Renal cortex interstitium (tissue), 11 donors: Measurements from ENCODE around the gene AGFG2. TPM values are rescaled to one million over a fixed set of nuclear protein-coding genes. Genes with fewer than 3 reads are reported as not detected.
"Not testable (repeated sequence)": the region's sequence is repeated elsewhere in the genome, so short reads cannot be mapped to it uniquely, and the experiment has no call there.

Experiments used
- DNase-seq, 11 donors: peaks; one replicate each; pipeline ENCODE4 v3.0.0-alpha.2; 2013; ENCODE audit warnings: low read depth in 9 of 11, low spot score in 4 of 11; ENCODE audit errors: extremely low read depth in 1 of 11
- polyA plus RNA-seq, 3 donors: library from polyadenylated mRNA; unstranded; fragments of 120-200 nt; gene quantifications; one replicate each; pipeline ENCODE4 v1.2.1, GENCODE V29; 2013; ENCODE audit not compliant: insufficient read length in 3 of 3

AGFG2 gene
- polyA plus RNA-seq, 3 donors, result 9.2 to 13.6 (median 13.1) TPM

DNA sequence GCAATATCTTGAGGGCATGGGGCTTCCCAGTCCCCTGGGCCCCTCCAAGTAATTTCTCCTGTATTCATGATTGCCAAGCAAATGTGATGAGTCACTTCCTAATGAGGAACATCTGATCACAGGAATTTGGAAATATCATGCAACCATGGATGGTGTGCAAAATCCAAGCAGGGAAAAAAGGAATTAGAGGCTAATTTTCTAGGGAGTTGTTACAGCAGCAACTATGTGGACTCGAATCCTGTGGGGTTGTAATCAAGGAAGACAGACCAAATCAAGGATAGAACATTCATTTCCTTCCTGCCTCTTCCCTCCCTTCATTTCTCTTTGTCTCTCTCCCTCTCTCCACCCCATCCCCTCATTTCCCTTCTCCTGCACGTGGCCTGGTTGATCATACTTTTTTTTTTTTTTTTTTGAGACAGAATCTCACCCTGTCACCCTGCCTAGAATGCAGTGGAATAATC, 23.9 kb upstream of the AGFG2 start:
- DNase-seq, result no peak

DNA sequence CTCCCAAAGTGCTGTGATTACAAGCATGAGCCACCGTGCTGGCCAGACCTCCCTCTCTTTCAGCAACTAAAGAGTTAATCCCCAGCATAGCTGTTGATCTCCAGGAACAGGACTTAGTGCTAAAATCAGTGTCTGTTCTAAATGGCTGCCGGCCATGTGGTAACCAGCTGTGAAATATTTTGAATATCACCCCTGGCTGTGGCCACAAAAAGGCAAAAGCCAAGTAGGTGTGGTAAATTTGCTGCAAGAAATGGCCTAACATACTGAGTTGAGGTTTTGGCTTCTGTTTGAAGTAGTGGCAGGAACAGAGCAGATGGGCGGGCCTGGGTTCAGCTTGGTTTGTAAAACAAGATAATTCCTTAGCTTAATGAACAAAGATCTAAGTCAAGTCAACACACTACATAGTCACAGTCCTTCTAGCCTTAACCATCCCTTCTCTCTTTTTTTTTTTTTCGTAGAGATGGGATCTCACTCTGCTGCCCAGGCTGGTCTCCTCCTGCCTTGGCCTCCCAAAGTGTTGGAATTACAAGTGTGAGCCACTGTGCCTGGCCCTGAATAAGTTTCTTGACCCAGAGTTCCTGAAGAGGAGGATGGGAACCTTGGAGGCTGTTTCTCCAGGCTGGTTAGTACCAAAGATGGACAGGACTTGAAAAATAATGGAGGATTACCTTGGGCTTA, 22.7 kb upstream of the AGFG2 start:
- DNase-seq, result no peak

DNA sequence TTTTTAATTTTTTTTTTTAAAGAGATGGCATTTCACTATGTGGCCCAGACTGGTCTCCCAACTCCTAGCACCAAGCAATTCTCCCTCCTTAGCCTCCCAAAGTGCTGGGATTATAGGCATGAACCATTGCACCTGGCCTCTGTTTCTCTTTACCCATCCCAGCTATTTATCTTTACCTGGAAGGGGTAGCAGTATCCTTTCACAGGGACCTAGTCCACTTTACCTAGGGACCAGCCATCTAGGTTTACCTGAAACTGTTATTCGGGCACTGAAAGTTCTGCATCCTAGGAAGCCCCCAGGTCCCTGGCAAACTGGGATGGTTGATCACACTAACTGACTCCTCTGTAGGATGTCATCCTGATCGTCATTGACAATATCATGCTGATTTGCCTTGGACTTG, 21.7 kb upstream of the AGFG2 start:
- DNase-seq, result no peak

DNA sequence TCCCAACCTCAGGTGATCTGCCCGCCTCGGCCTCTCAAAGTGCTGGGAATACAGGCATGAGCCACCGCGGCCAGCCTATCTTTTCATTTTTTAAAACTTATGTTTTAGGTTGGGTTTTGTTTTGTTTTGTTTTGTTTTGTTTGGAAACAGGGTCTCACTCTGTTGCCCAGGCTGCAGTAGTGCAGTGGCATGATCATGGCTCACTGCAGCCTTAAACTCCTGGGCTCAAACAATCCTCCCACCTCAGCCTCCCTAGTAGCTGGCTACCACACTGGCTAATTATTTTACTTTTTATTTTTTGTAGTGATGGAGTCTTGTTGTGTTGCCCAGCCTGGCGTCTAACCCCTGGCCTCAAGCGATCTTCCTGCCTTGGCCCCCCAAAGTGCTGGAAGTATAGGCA, 19.4 kb upstream of the AGFG2 start:
- no peak for DNase-seq

DNA sequence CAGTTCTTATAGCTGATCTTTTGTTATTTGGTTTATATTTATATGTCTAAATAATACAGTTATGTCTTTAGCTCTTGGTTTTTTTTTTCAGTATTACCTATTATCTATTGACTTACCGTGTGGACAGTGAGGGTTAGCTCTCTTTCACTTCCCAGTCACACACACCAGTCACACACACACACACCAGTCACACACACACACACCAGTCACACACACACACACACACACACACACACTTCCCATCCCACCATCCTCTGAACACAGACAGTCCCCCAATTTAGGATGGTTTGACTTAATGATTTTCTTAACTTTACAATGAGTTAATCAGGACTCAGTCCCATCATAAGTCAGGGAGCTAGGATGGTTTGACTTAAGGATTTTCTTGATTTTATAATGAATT, 18.9 kb upstream of the AGFG2 start:
- DNase-seq, result no peak

DNA sequence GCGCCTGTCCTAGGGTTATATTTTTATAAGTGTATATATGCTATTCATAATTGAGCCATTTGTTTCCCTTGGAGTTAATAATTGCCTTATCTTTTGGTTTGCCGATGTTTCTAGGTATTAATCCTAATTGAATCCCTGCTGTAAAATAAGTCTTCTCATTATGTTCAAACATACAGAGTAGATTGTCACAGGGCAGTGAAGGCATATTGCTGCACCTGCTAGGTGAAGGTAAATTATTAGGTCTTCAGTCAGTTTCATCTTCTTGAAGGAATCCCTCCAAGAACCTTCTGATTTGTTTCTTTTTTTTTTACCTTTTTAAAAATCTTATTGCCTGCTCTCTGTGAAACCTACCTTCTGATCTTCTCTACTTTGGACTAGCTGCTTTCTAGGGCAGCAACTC, 17.9 kb upstream of the AGFG2 start:
- DNase-seq, result no peak

DNA sequence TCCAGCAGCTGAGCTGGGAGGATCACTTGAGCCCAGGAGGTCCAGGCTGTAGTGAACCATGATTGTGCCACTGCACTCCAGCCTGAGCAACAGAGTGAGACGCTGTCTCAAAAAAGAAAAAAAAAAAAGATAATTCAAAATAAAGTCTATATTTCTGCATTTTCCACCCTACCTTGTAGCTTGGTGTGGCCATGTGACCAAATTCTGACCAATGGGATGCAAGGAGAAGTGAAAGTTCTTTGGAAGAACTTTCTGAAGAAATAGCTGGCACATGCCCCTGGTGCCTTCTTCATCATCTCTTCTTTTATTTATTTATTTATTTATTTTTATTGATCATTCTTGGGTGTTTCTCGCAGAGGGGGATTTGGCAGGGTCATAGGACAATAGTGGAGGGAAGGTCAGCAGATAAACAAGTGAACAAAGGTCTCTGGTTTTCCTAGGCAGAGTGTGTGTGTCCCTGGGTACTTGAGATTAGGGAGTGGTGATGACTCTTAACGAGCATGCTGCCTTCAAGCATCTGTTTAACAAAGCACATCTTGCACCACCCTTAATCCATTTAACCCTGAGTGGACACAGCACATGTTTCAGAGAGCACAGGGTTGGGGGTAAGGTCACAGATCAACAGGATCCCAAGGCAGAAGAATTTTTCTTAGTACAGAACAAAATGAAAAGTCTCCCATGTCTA, 17.0 kb upstream of the AGFG2 start:
- not testable (repeated sequence) for DNase-seq

DNA sequence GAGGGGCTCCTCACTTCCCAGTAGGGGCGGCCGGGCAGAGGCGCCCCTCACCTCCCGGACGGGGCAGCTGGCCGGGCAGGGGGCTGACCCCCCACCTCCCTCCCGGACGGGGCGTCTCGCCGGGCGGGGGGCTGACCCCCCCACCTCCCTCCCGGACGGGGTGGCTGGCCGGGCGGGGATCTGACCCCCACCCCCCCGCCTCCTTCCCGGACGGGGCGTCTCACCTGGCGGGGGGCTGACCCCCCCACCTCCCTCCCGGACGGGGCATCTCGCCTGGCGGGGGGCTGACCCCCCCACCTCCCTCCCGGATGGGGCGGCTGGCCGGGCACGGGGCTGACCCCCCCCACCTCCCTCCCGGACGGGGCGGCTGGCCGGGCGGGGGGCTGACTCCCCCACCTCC, 15.8 kb upstream of the AGFG2 start:
- DNase-seq, result not testable (repeated sequence)

DNA sequence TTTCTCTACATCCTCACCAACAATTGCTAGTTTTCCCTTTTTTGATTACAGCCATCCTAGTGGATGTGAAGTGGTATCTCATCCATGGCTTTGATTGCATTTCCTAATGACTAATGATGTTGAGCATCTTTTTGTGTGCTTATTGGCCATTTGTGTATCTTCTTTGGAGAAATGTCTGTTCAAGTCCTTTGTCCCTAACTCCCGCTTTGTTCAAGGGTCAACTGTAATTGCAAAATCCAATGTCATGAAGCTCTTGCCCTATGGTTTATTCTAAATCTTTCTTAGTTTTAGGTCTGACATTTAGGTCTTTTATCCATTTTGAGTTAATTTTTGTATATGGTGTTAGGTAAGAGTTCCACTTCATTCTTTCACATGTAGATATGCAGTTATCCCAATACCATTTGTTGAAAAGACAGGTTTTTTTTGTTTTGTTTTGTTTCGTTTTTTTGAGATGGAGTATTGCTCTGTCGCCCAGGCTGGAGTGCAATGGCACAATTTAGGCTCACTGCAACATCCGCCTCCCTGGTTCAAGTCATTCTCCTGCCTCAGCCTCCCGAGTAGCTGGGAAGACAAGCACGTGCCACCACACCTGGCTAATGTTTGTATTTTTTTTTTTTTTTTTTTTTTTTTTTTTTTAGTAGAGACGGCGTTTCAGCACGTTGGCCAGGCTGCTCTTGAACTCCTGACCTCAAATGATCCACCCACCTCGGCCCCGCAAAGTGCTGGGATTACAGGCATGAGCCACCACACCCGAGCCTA, 10.7 kb upstream of the AGFG2 start:
- DNase-seq, result not testable (repeated sequence)

DNA sequence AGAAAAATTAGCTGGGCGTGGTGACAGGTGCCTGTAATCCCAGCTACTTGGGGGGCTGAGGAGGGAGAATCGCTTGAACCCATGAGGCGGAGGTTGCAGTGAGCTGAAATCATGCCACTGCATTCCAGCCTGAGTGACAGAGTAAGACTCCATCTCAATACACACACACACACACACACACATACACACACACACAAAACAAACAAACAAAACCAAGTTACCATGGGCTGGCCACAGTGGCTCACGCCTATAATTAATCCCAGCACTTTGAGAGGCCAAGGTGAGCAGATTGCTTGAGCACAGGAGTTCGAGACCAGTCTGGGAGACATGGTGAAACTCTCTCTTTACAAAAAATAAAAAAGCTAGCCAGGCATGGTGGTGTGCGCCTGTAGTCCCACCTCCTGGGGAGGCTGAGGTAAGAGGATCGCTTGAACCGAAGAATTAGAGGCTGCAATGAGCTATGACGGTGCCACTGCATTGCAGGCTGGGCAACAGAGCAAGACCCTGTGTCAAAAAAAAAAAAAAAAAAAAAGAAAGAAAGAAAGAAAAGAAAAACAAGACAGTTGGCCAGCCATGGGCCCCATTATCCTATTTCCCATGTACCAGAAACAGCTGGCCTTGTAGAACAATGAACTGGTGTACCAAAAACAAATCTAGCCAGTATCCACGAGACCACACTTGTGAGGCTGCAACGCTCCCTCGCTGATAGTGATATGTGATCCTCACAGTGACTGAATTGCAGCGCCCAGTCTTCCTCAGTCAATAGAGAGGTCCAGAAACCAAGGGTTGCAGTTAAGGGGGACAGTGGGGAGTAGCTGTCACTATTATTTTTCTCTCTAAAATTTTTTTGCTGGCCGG, 6.6 kb upstream of the AGFG2 start:
- no peak for DNase-seq

DNA sequence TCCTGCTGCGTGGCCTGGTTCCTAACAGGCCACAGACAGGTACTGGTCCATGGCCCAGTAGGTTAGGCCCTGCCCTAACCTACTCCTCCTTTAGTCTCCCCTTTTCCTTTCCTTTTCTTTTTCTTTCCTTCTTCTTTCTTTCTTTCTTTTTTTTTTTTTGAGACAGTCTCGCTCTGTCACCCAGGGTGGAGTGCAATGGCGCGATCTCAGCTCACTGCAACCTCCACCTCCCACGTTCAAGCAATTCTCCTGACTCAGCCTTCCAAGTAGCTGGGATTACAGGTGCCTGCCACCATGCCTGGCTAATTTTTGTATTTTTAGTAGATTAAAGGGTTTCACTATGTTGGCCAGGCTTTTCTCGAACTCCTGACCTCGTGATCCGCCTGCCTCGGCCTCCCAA, 3.0 kb upstream of the AGFG2 start:
- DNase-seq, result not testable (repeated sequence)

DNA sequence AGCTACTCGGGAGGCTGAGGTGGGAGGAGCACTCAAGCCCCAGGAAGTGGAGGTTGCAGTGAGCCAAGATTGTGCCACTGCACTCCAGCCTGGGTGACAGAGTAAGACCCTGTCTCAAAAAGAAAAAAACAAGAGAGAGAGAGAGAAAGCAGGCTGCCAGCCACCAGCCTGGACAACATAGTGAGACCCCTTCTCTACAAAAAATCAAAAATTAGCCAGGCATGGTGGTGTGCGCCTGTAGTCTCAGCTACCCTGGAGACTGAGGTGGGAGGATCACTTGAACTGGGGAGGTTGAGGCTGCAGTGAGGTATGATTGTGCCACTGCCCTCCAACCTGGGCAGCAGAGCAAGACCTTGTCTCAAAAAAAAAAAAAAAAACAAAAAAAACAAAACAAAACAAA, 2.3 kb upstream of the AGFG2 start:
- not testable (repeated sequence) for DNase-seq

DNA sequence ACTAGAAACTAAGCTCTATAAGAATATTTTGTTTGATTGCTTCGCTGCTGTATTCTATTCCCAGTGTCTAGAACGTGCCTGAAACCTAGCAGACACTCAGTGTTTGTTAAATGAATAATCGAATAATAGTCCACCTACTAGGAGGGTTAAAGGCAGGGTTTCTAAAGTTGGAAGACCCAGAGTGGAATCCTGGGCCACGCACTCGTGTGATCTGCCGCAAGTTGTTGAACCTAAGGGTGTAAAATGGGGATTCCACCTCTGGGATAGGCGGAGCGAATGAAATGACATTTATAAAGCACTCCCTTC, 702 bp upstream of the AGFG2 start:
- no peak for DNase-seq

DNA sequence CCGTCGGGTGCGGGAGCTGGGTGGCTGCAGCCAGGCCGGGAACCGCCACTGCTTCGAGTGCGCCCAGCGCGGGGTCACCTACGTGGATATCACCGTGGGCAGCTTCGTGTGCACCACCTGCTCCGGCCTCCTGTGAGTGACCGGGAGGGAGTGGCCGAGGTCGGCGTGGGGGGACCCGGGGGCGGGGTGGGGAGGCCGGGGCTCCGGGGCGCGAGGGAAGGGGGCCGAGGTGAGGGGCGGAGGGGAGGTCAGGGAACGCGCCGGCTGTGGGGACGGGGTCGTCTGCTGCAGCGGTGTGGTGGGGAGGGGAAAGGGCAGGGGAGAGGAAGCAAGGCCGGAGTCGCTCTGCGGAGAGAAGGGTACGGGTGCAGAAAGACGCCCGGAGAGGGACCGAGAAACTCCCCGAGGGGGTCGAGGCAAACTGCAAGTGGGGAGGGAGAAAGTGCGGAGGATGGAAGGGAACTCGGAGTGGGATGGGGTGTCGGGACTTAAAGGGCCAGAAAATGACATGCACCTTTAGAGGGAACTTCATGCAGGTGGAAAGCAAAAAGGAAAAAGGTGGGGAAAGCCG, 518 bp downstream of the AGFG2 start:
- no peak for DNase-seq

DNA sequence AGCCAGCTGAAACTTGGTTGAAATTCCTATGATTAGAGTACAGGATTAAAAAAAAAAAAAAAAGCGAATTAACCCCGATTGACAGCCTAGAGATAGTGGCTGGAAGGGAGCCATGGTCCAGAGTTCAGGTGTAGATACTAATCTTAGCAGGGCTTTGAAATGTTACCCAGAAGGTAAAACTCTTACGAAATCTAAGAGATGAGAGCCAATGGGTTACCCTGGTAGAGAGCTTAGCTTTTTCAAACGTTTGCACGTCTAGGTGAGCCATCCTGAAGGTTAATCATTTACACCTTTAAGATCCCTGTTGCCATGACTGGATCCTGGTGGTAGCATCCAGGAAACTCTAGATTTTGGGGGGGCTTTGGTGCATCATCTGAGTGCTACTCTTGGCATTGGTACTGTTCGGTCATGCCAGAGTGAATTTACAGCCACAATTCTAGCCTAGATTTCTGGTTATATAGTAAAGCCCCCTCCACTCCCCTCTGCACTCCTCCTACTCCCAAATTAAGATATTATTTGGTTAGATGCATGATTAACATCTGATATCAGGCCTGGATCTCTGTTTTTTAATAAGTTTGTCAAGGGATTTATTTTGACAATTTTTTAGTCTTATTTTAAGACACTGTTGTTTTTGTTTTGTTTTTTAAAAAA, 1.2 kb downstream of the AGFG2 start:
- no peak for DNase-seq

DNA sequence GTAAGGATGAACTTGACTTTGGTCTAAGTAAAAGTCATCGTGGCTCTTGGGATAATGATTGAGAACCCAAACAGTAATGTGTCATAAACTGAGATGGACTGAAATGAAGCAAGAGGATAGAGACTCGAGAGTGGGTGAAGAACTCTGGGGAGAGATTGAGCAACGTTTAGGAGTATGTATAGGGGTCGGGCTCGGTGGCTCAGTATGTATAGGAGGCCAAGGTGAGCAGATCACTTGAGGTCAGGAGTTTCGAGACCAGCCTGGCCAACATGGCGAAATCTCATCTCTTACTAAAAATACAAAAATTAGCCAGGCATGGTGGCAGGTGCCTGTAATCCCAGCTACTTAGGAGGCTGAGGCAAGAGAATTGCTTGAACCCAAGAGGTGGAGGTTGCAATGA, 2.3 kb downstream of the AGFG2 start:
- not testable (repeated sequence) for DNase-seq

DNA sequence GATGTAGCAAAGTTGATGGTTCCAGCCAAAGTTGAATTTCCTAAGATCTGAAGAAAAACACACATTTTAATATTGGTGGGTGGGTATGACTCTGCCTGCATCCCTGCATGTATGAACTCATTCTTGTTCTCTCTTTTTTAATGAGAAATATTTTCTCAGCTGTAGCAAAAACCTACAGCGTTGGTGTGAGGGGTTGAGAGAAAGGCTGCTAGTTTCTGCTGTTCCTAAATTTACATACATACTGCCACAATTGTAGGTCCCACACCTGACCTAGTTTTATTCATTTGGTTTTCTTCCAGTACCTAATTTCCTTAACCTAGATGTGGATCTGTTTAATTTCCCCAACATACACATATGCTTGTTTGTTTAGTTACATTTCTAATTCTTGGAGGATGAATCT, 4.6 kb downstream of the AGFG2 start:
- DNase-seq, result no peak

DNA sequence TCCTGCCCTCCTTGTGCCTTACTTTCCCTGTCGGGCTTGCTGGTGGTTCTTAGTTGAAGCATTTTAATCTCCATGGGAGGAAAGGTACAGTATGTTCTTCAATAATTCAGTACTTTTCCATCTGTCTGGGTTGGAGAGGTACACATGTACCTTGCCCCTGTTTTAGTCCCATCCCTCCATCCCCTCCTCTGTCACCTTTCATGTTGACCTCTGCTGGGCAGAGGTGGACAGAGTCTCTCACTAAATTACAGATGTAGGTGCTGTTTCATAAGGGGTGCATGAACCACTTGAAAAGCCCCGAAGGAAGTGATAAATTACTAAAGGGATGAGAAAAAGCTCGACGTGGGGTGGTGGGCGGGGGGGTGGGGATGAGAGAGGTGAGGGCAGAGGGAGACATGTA, 5.4 kb downstream of the AGFG2 start:
- DNase-seq, result no peak

DNA sequence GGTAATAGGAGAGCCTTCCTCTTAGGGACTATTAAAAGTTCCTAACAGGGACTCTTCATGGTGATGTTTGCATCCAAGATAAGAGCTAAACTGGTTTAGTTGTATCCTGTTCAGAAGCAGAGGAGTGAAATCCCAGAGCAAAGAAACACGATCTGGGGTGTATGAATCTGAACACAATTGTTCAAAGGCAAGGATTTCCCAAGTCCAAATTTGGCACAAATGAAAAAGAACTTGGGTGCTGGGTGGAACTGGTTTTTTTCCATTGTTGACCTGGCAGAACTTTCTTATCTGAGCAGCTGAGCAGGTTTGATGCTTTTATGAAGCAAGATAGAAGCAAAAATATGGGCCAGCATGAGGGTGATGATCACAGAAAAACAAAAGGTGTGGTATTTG, 6.0 kb downstream of the AGFG2 start:
- DNase-seq, result no peak
